OCI-LY1 (cell line): Measurements from ENCODE around the gene EYA3.

Source experiments
- H2AFZ ChIP-seq: fragments of 200-600 bp; sonication (generic), shearing (Covaris generic); 2 replicates; pipeline ENCODE4 v1.6.0; 2014; ENCODE audit warnings: antibody characterized with exemption, mild to moderate bottlenecking, low read length
- H3F3A ChIP-seq: fragments of 200-600 bp; sonication (generic), shearing (Covaris generic); 2 replicates; pipeline ENCODE4 v1.6.0; 2014; ENCODE audit warnings: mild to moderate bottlenecking, antibody characterized with exemption, low read length, moderate library complexity; ENCODE audit not compliant: insufficient read depth
- H3K27ac ChIP-seq: fragments of 200-600 bp; sonication (generic); 2 replicates; pipeline ENCODE4 v1.5.1; 2014; ENCODE audit warnings: low read length, mixed run types, mild to moderate bottlenecking, low read depth; ENCODE audit not compliant: poor library complexity, severe bottlenecking
- H3K27me3 ChIP-seq: fragments of 200-600 bp; sonication (generic); 2 replicates; pipeline ENCODE4 v1.6.0; 2014; ENCODE audit warnings: antibody characterized with exemption, mild to moderate bottlenecking, low read length, moderate library complexity; ENCODE audit not compliant: insufficient read depth
- H3K36me3 ChIP-seq: fragments of 200-600 bp; sonication (generic); 2 replicates; pipeline ENCODE4 v1.6.1; 2014; ENCODE audit warnings: mild to moderate bottlenecking, antibody characterized with exemption, low read length, moderate library complexity, mixed read lengths; ENCODE audit not compliant: insufficient read depth
- H3K4me1 ChIP-seq: fragments of 200-600 bp; sonication (generic); 2 replicates; pipeline ENCODE4 v1.5.1; 2014; ENCODE audit warnings: mild to moderate bottlenecking, low read length, moderate library complexity; ENCODE audit not compliant: insufficient read depth, severe bottlenecking
- H3K4me2 ChIP-seq: fragments of 200-600 bp; sonication (generic), shearing (Covaris generic); 2 replicates; pipeline ENCODE4 v1.6.1; 2014; ENCODE audit warnings: low read length
- H3K4me3 ChIP-seq: fragments of 200-600 bp; sonication (generic); 2 replicates; pipeline ENCODE4 v1.5.1; 2014; ENCODE audit warnings: low read length, low read depth, mild to moderate bottlenecking, mixed read lengths; ENCODE audit not compliant: poor library complexity, severe bottlenecking
- H3K79me2 ChIP-seq: fragments of 200-600 bp; shearing (Covaris generic); 2 replicates; pipeline ENCODE4 v1.6.1; 2016; ENCODE audit warnings: mixed run types, low read length, mixed read lengths; ENCODE audit not compliant: insufficient read depth
- H3K9ac ChIP-seq: fragments of 200-600 bp; sonication (generic), shearing (Covaris generic); 2 replicates; pipeline ENCODE4 v1.6.1; 2014; ENCODE audit warnings: mild to moderate bottlenecking, low read length, mixed read lengths
- H3K9me2 ChIP-seq: fragments of 200-600 bp; sonication (generic), shearing (Covaris generic); 2 replicates; pipeline ENCODE4 v1.6.1; 2014; ENCODE audit warnings: low read depth, mild to moderate bottlenecking, low read length, mixed read lengths
- H3K9me3 ChIP-seq: fragments of 200-600 bp; shearing (Covaris generic); 2 replicates; pipeline ENCODE4 v1.6.1; 2014; ENCODE audit warnings: low read length, mixed read lengths
- H4K20me1 ChIP-seq: fragments of 200-600 bp; sonication (generic), shearing (Covaris generic); 2 replicates; pipeline ENCODE4 v1.6.0; 2016; ENCODE audit warnings: mild to moderate bottlenecking, low read length; ENCODE audit not compliant: insufficient read depth
- EZH2 ChIP-seq: fragments of 200-600 bp; sonication (generic), shearing (Covaris generic); IDR thresholded peaks from 2 replicates; pipeline ENCODE4 v1.8.0; 2017; ENCODE audit warnings: borderline replicate concordance, mixed run types, mild to moderate bottlenecking, antibody characterized with exemption, low read length, moderate library complexity, mixed read lengths
- TF ChIP-seq, protein P1 (sequence below): fragments of 200-600 bp; sonication (generic), shearing (Covaris generic); IDR thresholded peaks from 2 replicates; pipeline ENCODE4 v1.5.1; 2017; ENCODE audit warnings: mild to moderate bottlenecking, antibody characterized with exemption, low read length, moderate library complexity, mixed read lengths

The EYA3 gene

DNA sequence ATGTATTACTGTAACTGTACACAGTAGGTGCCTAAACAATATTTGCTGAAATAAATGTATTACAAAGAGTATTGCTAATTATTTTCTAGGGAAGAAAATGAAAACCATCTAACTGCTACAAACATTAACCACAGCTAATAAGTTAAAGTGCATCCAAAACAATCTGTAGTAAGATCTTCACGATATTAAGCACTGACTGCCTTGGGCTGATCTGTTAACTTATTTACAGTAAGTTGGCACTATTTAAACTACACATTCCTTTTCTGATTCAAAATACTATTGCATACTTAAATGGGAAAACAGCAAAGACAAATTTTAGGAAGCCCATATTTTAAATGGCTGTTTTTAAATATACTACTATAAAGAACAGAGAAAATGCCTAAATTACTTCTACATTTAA is 4.5 kb downstream of the EYA3 start:
- H3K9me2 ChIP-seq = no peaks in the 10 kb centered on the region
- no peaks in the 10 kb centered on the region for H3F3A ChIP-seq
- H3K4me2 ChIP-seq = peak overlapping the region; percentile 23; the same call in 1 of the 2 replicates
- no peak overlapping the region for H3K27ac ChIP-seq
- H3K9me3 ChIP-seq = no peaks in the 10 kb centered on the region
- no peak overlapping the region for H3K4me3 ChIP-seq
- peaks cover 21% of the 10 kb centered on the region for H3K36me3 ChIP-seq
- H4K20me1 ChIP-seq = no peaks in the 10 kb centered on the region
- TF ChIP-seq EZH2 = no peak
- TF ChIP-seq, protein P1, sequence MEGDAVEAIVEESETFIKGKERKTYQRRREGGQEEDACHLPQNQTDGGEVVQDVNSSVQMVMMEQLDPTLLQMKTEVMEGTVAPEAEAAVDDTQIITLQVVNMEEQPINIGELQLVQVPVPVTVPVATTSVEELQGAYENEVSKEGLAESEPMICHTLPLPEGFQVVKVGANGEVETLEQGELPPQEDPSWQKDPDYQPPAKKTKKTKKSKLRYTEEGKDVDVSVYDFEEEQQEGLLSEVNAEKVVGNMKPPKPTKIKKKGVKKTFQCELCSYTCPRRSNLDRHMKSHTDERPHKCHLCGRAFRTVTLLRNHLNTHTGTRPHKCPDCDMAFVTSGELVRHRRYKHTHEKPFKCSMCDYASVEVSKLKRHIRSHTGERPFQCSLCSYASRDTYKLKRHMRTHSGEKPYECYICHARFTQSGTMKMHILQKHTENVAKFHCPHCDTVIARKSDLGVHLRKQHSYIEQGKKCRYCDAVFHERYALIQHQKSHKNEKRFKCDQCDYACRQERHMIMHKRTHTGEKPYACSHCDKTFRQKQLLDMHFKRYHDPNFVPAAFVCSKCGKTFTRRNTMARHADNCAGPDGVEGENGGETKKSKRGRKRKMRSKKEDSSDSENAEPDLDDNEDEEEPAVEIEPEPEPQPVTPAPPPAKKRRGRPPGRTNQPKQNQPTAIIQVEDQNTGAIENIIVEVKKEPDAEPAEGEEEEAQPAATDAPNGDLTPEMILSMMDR = no peak
- no peak overlapping the region for H2AFZ ChIP-seq
- H3K4me1 ChIP-seq = peaks cover 59% of the 10 kb centered on the region
- no peak overlapping the region; the same call in 1 of the 2 replicates for H3K9ac ChIP-seq
- H3K27me3 ChIP-seq = no peaks in the 10 kb centered on the region
- H3K79me2 ChIP-seq = peaks cover 87% of the 10 kb centered on the region

DNA sequence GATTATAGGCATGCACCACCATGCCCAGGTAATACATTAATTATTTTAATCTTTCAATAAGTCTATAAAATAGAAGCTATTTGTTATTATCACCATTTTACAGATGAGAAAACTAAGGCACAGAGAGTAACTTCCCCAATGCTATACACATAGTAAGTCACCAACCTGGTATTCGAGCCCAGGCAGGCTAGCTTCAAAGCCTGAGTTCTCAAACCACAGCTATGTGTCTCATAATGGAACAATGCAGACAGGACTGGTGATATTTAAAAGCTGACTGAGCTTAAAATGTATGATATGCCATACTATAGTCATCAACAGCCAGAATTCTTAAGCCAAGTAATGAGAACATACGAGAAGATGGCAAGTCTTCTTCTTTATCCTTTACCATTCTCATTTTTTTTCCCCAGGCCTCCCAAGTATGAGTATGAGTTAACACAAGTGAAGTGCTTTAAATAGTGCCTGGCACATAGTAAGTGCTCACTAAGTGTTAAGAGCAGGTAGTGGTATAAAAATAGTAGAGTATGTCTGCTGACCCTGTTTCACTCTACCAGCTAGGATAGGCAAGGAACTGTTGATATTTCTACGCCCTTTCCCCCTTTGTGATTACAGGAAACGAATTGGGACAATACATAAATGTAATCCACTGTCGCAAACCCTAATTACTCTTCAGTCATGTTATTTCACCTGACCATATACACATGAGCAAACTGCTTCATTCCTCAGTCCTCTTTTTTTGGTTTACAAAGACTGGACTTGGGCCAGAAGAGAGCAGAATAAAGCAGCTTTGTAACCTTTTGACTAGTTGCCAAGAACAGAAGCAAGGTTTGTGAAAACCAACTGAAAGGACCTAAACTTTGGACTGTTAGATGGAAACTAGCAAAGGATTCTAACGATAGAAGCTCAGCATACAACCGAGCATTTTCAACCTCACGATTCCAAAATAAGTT is 9.5 kb downstream of the EYA3 start:
- no peaks in the 10 kb centered on the region for H4K20me1 ChIP-seq
- H3K79me2 ChIP-seq = peaks cover 90% of the 10 kb centered on the region
- H3K9me3 ChIP-seq = no peaks in the 10 kb centered on the region
- no peaks in the 10 kb centered on the region for H3K9me2 ChIP-seq
- no peak overlapping the region for H3K4me3 ChIP-seq
- H3K4me1 ChIP-seq = peaks cover 51% of the 10 kb centered on the region
- H3K4me2 ChIP-seq = no peak overlapping the region
- no peaks in the 10 kb centered on the region for H3F3A ChIP-seq
- H3K9ac ChIP-seq = no peak overlapping the region
- H3K27me3 ChIP-seq = no peaks in the 10 kb centered on the region
- peaks cover 26% of the 10 kb centered on the region for H3K36me3 ChIP-seq
- H2AFZ ChIP-seq = no peak overlapping the region
- no peak for TF ChIP-seq EZH2
- TF ChIP-seq, protein P1 = no peak
- H3K27ac ChIP-seq = peak overlapping the region; percentile 44

DNA sequence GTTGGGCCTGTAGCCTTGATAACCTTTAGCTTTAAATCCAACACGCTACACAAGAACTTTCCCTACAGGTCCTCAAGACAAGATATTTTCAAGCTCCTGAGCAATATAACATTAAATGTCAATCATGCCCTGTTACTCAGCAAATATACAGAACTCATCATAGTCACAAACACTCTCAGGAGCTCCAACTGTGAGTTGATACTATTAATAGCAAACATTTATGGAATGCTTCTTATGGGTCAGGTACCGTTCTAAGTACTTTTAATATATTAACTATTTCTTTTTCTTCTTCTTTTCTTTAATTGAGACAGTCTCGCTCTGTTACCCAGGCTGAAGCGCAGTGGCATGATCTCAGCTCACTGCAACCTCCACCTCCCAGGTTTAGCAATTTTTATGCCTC is 10.1 kb downstream of the EYA3 start:
- no peaks in the 10 kb centered on the region for H3F3A ChIP-seq
- no peak overlapping the region for H2AFZ ChIP-seq
- no peak overlapping the region for H3K4me3 ChIP-seq
- H3K79me2 ChIP-seq = peaks cover 89% of the 10 kb centered on the region
- no peaks in the 10 kb centered on the region for H3K27me3 ChIP-seq
- no peaks in the 10 kb centered on the region for H3K9me2 ChIP-seq
- no peak overlapping the region for H3K9ac ChIP-seq
- H3K36me3 ChIP-seq = peaks cover 32% of the 10 kb centered on the region
- H4K20me1 ChIP-seq = no peaks in the 10 kb centered on the region
- no peaks in the 10 kb centered on the region for H3K9me3 ChIP-seq
- no peak overlapping the region for H3K4me2 ChIP-seq
- H3K27ac ChIP-seq = no peak overlapping the region
- TF ChIP-seq, protein P1 = no peak
- no peak for TF ChIP-seq EZH2
- peaks cover 50% of the 10 kb centered on the region for H3K4me1 ChIP-seq
